Kidney (tissue), 14 donors: ENCODE data around the gene GFI1B. TPM values are rescaled to one million over a fixed set of nuclear protein-coding genes. Genes with fewer than 3 reads are reported as not detected.

Experiments used
- DNase-seq, 5 donors: peaks; one replicate each; pipeline ENCODE4 v3.0.0-alpha.2; 2013 to 2020
- FAIRE-seq: peaks from 2 replicates; lab custom pipeline; 2012; peaks lifted over from hg19 to GRCh38; lab: Jason Lieb, UNC
- H3K27ac ChIP-seq, 2 donors: one replicate each; pipeline ENCODE4 v1.7.0; 2013; ENCODE audit warnings: low read depth in 2 of 2, low read length in 2 of 2, inconsistent platforms in 1 of 2
- H3K27me3 ChIP-seq: one replicate; pipeline ENCODE4 v1.7.1; 2013; ENCODE audit warnings: low read length, inconsistent platforms; ENCODE audit not compliant: control insufficient read depth, insufficient read depth
- H3K36me3 ChIP-seq, 3 donors: one replicate each; pipeline versions ENCODE4 v1.7.0 to v1.7.1; 2013; ENCODE audit warnings: low read length in 3 of 3, control low read depth in 1 of 3, inconsistent platforms in 1 of 3; ENCODE audit not compliant: insufficient read depth in 3 of 3, control insufficient read depth in 2 of 3
- H3K4me1 ChIP-seq, 3 donors: one replicate each; pipeline versions ENCODE4 v1.7.0 to v1.7.1; 2013; ENCODE audit warnings: low read length in 3 of 3, inconsistent platforms in 1 of 3, low read depth in 1 of 3; ENCODE audit not compliant: control insufficient read depth in 2 of 3, insufficient read depth in 2 of 3
- H3K4me3 ChIP-seq, 3 donors: one replicate each; pipeline versions ENCODE4 v1.7.0 to v1.8.1; 2013; ENCODE audit warnings: low read length in 3 of 3, control low read depth in 1 of 3, inconsistent platforms in 1 of 3
- H3K9ac ChIP-seq, 3 donors: one replicate each; pipeline versions ENCODE4 v1.7.0 to v1.7.1; 2013; ENCODE audit warnings: low read length in 3 of 3, control low read depth in 1 of 3, inconsistent platforms in 1 of 3
- H3K9me3 ChIP-seq, 3 donors: one replicate each; pipeline versions ENCODE4 v1.7.0 to v1.7.1; 2013; ENCODE audit warnings: low read length in 3 of 3, control low read depth in 1 of 3, inconsistent platforms in 1 of 3; ENCODE audit not compliant: control insufficient read depth in 2 of 3, insufficient read depth in 1 of 3
- CTCF ChIP-seq: IDR thresholded peaks from 3 replicates; pipeline ENCODE4 v1.5.1; 2012; ENCODE audit warnings: mild to moderate bottlenecking, moderate library complexity, borderline replicate concordance; ENCODE audit not compliant: insufficient read depth; ENCODE audit errors: extremely low read depth
- intact Hi-C: fragments of 100-400 bp; cut with DNase I; formaldehyde crosslinking; loops from one replicate; pipeline ENCODE4 v1.11.1; 2022
- polyA plus RNA-seq: library from polyadenylated mRNA; stranded (reverse); fragments of 350-450 nt; fragmentation: Illumina TruSeq; extraction: RNeasy Lipid Tissue Mini Kit (QIAGEN cat#74804); gene quantifications from one replicate; pipeline ENCODE4 v1.2.3, GENCODE V29; 2014; ENCODE audit warnings: low read depth, low replicate concordance; ENCODE audit not compliant: insufficient read depth
- total RNA-seq: library from RNA; stranded (reverse); fragmentation: NEBNext Ultra II Directional; extraction: Animal tissue kit (Norgen Biotek cat#: 25700); gene quantifications from one replicate; pipeline ENCODE4 v1.2.1, GENCODE V29; 2021
- donor health status: control.
- donor health status: control.
- donor health status: control.
- donor health status: control.
- donor health status: control.
- donor health status: DM: yes; HTN: yes; CAD: no.
- donor health status: Normal renal cell carcinoma (clear cell type).

Gene GFI1B
- total and polyA plus RNA-seq, 2 donors from 2014 or later: 0.28 TPM; not detected in 1

- peak in 2 of 5 donors; percentile 35 to 56 for DNase-seq
- FAIRE-seq: no peak
- Histone ChIP-seq H3K4me1 (no peaks in the 10 kb centered on the region), H3K27me3 (no peaks in the 10 kb centered on the region), H3K9ac (no peak overlapping the region), H3K36me3 (no peaks in the 10 kb centered on the region), H3K4me3 (no peak overlapping the region), H3K27ac (no peak overlapping the region), H3K9me3 (no peaks in the 10 kb centered on the region)
- intact Hi-C loops: no loop called here
- no peak for TF ChIP-seq CTCF
These were observed 25.2 kb downstream of the GFI1B start for GRCh38 chr9:133003671-133004090.

- Histone ChIP-seq H3K9me3 (no peaks in the 10 kb centered on the region), H3K4me1 (no peaks in the 10 kb centered on the region), H3K27me3 (no peaks in the 10 kb centered on the region), H3K36me3 (no peaks in the 10 kb centered on the region), H3K9ac (no peak overlapping the region), H3K4me3 (no peak overlapping the region), H3K27ac (no peak overlapping the region)
- FAIRE-seq (no peak), DNase-seq (peak in 2 of 5 donors; percentile 24 to 29)
- intact Hi-C loops: no loop called here
- no peak for TF ChIP-seq CTCF
These were observed 25.9 kb downstream of the GFI1B start for GRCh38 chr9:133004091-133004998.

- Histone ChIP-seq H3K4me3 (no peak overlapping the region), H3K9me3 (no peaks in the 10 kb centered on the region), H3K4me1 (no peaks in the 10 kb centered on the region), H3K27me3 (no peaks in the 10 kb centered on the region), H3K27ac (no peak overlapping the region), H3K36me3 (no peaks in the 10 kb centered on the region), H3K9ac (no peak overlapping the region)
- FAIRE-seq: no peak
- intact Hi-C loops: no loop called here
- peak in 1 of 5 donors; percentile 66 for DNase-seq
- TF ChIP-seq CTCF: no peak
These were observed 26.7 kb downstream of the GFI1B start for GRCh38 chr9:133004999-133005760.
